CD4-positive, alpha-beta T cell treated with Interleukin-17A for 1 hour (primary cell): ENCODE data around the gene WFDC1.
"Not testable (repeated sequence)": the region's sequence is repeated elsewhere in the genome, so short reads cannot be mapped to it uniquely, and the experiment has no call there.

Source experiments
- DNase-seq: peaks from one replicate; pipeline ENCODE4 v3.0.0-alpha.2; 2020

The WFDC1 gene

DNA sequence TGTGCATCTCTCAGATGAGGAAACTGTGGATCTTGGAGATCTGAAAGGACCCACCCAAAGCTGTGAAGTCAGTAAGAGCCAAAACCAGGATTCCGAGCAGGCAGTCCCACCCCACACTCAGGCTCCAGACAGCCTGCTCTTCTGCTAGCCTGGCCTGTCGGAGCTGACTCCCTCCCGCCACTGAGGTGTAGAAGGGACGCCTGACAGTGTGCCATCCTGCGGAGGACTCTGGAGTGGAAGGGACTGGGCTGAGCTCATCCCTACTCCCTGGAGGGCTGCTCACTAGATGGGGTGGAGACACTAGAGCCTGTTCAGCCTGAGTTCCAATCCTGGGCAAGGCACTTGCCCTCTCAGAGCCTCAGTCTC, 36.0 kb downstream of the WFDC1 start:
- no peak for DNase-seq

DNA sequence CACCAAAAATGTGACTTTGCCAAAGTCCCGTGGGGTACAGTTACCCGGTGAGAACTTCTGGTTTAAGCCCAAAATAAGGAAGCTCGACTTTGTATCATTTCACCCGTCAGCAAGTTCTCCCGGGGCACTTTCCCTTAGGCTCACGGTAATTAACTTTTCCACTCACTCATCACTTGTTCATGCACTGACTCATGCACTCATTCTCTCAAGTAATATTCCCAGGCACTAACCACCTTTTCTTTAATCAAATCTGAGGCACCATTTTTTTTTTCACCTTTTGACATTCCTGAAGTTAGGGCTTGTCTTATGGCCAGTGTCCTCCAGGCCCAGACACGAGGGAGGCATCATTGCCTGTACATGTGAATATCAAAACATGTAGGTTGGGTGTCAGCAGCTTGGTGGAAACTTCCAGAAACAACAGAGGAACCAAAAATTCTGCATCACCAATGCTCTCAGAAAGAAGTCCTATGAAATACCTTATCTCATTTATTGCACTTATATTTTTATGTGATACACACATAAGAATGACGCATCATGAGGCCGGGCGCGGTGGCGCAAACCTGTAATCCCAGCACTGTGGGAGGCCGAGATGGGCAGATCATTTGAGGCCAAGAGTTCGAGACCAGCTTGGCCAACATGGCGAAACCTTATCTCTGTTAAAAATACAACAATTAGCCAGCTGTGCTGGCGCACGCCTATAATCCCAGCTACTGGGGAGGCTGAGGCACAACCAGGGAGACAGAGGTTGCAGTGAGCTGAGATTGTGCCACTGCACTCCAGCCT, 37.5 kb downstream of the WFDC1 start:
- DNase-seq, result no peak

DNA sequence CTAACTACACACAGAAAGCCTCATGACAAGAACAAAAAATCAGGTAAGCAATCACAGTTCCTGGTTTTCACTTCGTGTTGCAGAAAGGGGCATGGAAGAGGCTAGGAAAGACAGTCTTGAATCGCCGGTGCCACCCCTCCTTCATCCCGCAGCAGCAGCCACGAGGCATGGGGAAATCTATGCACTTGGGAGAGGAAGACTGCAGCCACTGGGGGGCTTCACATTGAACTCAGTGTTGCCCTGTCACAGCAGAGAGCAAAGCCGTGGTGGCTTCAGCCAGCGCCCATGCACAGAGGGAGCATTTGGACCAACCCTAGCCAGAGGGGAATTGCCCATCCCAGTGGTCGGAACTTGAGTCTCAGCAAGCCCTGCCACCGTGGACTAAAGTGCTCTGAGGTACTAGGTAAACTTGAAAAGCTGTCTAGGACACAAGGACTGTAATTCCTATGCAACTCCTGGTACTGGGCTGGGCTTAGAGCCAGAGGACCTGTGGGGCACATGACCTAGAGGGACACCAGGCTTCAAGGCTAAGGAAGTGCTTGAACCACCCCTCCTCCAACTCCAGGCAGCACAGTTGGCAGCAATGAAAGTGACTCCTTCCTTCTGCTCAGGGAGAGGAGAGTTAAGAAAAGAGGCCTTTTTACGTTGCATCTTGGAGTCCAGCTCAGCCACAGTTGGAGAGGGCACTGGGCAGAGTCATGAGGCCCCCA, 38.5 kb downstream of the WFDC1 start:
- DNase-seq, result no peak

DNA sequence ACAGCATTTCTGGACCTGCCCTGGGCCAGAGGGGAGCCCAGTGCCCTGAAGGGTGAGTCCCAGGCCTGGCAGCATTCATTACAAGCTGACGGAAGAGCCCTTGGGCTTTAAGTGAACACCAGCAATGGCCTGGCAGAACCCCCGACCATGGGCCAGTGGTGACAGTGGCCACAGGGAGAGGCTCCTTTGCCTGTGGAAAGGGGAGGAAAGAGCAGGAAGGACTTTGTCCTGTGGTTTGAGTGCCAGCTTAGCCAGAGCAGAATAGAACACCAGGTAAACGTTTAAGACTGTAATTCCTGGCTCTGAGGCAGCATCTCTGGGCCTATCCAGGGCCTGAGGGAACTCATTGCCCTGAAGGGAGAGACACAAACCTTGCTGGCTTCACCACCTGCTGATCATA, 39.4 kb downstream of the WFDC1 start:
- no peak for DNase-seq

DNA sequence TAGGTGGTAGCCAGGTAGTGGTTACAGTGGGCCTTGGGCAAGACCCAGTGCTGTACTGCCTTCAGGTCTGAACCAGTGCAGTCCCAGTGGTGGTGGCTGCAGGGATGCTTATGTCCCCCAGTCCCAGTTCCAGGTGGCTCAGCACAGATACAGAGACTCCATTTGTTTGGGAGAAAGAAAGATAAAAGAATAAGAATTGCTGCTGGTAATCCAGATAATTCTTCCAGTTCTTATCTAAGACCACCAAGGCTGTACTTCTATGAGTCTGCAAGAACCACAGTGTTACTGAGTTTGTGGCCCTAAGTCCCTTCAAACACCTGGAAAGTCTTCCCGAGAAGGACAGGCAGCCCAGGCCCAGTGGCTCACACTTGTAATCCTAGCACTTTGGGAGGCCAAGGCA, 39.8 kb downstream of the WFDC1 start:
- no peak for DNase-seq

DNA sequence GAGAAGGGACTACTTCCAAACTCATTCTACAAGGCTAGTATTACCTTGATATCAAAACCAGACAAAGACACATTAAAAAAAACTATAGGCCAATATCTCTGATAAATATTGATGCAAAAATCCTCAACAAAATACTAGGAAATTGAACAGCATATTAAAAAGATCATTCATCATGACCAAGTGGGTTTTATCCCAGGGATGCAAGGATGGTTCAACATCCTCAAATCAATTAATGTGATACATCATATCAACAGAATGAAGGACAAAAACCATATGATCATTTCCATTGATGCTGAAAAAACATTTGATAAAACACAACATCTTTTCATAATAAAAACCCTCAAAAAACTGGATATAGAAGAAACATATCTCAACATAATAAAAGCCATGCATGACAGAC, 42.6 kb downstream of the WFDC1 start:
- DNase-seq, result not testable (repeated sequence)

DNA sequence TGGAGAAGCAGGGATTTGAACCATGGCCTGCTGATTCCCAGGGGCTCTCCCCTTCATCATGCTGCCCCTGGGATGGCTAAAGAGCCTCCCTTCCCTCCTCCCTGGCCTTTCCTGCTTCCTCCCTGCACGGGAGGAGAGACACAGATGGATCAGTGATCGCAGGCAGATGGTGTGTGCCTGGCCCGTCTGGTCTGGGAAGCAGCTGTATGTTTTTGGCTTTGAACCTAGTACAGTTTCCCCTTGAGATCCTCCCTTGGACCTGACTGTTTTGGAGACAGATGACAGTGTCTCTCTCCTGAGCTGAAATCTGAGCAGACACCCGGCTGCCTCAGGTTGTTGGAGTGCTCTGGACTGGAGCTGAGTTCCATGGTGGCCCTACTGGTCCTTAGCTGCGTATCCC, 44.6 kb downstream of the WFDC1 start:
- no peak for DNase-seq

DNA sequence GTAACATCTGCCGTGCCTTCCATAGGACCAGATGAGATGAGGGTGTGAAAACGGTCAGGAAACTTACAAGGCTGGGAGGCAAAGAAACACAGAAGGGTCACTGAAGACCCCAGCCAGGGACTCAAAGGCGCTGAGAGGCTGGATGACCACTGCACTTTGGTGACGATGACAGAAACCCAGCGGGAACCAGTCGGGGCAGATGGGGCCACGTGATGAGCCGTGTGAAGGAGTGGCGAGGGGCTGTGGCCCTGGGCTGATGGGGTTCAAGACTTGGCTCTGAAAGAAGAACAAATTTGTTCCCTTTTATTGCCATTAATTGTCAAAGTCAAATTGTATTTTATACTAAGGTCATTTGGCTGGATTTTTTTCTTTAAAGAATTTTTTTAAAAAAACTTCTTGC, 45.1 kb downstream of the WFDC1 start:
- no peak for DNase-seq

DNA sequence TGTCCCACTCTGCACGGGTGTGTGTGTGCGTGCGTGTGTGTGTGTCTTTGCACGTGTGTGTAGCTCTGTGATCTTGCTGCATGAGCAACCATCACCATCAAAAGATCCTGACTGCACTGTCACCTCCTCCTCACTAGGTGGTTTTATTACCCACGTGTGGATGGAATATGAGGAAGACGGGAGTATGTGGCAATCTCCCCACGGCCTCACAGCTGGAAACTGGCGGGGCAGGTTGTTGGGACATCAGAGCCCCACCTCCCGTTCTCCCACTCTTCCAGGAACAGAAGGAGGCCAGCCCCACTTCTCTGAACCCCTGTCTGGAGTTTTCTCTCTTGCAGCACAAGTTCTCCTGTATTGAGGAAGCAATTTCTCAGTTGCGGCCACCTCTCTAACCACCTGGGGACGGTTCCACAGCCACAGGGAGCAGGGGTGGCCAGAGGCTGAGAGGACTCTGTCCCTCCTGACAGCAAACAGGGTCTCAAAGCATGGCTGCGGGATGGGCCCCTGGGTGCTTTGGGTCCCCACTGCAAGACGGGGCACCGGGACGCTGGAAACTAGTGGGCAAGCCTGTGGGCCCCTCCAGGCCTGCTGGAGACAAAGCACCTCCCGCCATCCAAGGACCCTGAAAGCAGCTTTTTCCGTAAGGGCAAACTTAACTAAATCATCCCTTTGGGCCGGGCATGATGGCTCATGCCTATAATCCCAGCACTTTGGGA, 45.8 kb downstream of the WFDC1 start:
- DNase-seq, result no peak

DNA sequence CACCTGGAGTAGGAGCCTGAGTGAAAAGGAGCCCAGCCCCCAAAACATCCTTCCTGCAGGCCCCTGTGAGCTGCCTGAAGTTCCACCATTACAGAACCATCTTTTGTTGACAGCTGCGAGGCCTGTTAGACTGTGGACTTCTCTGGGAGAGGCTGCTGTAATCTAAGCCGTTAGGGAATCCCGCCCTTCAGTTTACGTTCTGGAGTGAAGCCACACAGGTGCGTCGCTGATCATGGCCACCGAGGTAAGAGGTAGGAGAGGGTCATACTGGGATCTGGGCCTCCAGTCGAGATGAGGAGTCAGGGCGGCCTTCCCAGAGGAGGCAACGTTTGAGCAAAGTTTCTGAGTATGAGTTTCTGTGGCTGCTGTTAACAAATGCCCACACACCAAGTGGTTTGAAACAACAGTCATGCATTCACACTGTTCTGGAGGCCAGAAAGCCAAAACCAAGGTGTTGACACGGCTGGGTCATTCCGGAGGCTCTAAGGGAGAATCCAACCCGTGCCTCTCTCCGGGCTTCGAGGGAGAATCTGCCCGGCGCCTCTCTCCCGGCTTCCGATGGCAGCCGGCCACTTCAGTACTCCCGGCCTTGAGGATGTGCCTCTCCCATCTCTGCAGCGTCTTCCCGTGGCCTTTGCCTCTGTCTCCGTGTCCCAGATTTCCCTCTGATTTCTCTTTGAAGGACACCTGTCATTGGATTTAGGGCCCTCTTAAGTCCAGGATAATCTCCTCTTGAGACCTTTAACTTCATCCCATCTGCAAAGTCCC, 47.0 kb downstream of the WFDC1 start:
- DNase-seq, result no peak

DNA sequence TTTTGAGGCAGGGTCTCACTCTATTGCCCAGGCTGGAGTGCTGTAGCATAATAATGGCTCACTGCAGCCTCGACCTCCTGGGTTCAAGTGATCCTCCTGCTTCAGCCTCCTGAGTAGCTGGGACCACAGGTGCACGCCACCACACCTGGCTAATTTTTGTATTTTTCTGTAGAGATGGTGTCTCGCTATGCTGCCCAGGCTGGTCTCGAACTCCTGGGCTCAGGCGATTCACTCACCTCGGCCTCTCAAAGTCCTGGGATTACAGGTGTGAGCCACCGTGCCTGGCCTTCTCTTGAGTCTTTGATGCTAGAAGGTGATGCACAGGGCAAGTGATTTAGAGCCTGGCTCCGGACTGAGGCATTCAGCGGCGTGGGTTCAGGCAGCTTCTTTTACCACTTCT, 49.1 kb downstream of the WFDC1 start:
- DNase-seq, result not testable (repeated sequence)

DNA sequence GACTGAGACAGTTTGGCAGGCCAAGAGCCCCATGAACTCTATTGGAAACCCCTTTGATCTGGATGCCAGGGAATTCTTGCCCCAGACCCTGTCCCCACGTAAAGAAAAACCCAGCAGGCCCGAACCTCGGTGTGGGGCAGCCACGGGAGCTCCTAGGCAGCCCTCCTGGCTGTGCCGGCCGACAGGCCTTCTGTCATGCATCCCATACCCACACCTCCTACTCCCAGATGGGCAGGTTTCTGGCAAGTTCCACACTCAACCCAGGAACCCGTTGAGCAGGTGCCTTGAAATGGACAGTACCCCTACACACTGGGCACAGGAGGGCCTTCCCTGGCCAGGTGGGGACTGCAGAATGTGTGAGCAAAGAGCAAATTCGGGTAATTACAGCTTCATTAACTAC, 50.1 kb downstream of the WFDC1 start:
- no peak for DNase-seq

DNA sequence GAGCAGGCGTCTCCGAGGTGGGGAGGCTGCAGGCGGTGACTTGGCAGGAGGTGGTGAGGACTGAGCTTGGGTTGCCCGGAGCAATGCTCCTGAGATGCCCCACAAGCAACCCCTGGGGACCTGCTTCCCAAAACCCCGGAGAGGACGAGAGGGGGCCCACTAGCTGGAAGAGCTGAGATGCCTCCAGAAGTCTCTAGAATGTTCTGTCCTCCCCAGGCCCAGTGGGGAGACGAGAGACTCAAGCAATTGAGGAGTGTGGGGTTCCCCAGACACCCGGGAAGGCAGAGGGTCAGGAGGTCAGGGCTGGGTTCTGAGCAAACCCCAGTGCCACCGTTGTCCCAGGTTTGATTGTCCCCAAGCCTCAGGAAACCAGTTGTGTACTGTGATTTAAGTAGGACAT, 52.5 kb downstream of the WFDC1 start:
- no peak for DNase-seq

DNA sequence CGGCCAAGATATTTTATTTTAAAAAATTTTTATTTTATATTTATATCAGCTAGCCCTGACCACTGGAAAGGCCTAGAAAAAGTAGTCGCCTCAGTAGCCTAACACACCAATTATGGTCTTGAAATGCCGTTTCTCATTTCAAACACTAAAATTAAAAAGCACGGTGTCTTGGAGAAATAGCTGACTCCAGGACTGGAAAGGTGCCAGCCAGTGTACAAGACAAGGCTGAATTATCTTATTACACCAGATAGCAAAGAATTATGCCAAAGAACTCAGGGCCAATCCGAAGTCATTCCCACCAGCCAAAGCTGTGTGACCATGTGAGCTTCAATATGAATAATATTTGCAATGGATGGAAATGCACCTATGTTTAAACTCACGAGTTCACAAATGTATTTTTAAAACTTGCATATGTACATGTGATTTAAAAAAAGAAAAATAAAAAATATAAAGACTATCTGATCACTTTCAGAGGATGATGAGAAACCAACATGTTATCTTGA, 53.8 kb downstream of the WFDC1 start:
- DNase-seq, result no peak

DNA sequence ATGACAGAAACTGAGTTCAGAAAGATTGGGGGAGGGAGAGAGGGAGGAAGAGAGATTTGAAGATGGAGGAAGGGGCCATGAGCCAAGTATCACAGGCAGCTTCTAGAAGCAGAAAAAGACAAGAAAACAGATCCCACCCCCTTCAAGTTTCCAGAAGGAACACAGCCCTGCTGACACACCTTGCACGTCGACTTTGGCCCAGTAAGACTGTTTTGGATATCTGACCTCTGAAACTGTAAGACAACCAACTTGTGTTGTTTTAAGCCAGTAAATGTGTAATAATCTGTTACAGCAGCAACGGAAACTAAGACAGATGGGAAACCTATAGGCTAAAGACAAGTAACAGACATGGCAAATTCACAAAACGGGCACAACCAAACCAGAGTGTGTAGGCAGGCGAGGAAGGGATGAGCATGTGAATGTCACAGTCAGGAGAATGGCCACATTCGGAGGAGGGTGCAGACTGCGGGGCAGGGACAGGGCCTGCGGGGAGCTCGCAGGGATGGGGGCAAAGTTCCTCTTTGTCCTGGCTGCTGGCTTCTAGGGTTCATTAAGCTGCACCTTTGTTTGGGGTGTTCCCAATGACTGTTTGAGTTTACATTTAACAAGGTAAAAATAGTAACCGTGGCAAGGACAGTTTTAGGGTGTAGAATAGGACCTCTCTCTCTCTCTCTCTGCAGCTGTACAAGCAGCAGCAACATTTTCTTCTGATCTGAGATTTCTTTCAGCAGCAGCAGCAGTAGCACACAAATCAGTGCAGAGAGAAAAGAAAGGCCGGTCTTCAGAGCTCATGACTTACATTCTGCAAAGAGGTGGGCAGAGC, 55.4 kb downstream of the WFDC1 start:
- DNase-seq, result no peak

DNA sequence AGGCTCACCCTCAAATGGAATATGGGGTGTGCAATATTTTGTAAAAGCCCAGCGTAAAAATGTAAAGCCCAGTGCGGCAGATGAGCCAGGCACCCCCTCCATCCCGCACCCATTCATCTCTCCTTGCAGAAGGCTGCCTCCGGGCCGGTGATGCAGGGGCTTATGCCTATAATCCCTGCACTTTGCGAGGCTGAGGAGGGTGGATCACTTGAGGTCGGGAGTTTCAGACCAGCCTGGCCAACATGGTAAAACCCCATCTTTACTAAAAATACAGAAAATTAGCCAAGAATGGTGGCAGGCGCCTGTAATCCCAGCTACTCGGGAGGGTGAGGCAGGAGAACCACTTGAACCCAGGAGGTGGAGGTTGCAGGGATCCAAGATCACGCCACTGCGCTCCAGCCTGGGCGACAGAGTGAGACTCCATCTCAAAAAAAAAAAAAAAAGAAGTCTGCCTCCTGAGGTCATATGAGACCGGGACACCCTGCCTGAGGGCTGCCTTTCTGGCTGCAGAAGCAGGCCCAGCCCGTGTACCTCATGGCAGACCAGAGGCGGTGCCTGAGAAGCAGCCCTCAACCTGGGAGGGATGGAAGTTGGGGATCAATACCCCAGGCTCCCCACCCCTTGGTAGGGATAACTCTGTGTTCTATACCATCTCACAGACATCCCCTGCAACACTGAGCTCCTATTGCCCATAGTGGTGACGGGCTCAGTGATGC, 56.2 kb downstream of the WFDC1 start:
- DNase-seq, result no peak

DNA sequence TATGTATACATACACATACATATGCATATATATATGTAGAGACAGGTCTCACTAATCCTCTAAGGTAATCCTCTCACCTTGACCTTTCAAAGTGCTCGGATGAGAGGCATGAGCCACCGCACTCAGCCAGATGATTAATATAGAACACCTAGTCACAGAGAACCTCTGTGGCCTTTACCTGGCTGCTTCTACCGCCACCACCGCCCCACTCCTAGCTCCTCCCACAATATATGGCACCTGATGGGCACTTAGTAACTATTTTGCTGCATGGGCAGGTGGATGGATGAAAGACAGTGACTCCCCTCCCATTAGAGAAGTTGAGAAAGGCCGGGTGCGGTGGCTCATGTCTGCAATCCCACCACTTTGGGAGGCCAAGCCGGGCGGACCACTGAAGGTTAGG, 57.0 kb downstream of the WFDC1 start:
- DNase-seq, result no peak

DNA sequence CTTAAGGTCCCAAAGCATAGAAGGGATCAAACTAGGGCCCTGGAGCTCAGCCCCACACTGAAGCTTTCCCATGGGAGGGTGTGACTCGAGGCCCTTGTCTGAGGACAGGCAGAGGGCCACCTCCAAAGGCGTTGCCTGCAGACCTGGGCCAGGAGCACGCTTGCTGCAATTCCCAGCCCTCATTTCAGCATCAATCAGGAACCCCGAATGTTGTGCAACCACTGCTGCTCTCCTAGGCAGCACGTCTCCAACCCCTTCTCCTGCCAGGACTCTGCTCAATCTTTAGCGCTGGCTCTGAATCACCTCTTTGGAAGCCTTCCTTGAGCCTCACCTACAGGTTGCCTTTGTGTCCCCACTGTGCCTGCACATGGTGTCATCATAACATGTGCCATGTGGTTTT, 59.6 kb downstream of the WFDC1 start:
- DNase-seq, result no peak

DNA sequence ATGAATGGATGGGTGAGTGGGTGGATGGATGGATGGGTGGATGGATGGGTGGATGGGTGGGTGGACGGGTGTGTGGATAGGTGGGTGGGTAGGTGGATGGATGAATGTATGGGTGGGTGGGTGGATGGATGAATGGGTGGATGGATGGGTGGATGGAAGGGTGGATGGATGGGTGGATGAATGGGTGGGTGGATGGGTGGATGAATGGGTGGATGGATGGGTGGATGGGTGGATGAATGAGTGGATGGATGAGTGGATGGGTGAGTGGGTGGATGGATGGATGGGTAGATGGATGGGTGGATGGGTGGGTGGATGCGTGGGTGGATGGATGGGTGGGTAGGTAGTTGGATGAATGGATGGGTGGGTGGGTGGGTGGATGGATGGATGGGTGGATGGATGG, 60.5 kb downstream of the WFDC1 start:
- DNase-seq, result no peak

DNA sequence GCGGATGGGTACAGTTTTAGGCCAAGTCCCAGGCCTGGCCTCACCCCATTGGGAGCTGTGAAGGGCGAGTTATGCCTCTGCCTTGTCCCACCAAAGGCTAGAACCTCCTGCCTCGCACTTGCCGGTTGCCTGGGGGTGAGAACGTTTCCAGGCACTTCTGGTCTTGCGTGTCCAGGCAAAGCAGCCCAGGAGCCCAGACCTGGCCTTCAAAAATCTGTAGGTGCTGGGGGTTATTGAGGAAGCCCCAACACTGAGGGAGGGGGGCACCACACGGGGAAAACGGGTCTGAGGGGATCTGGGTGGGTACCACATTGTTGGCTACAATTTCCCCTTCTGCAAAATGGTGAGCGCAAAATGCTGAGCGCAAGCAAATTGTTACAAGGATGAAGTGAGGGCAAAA, 61.5 kb downstream of the WFDC1 start:
- DNase-seq, result no peak

DNA sequence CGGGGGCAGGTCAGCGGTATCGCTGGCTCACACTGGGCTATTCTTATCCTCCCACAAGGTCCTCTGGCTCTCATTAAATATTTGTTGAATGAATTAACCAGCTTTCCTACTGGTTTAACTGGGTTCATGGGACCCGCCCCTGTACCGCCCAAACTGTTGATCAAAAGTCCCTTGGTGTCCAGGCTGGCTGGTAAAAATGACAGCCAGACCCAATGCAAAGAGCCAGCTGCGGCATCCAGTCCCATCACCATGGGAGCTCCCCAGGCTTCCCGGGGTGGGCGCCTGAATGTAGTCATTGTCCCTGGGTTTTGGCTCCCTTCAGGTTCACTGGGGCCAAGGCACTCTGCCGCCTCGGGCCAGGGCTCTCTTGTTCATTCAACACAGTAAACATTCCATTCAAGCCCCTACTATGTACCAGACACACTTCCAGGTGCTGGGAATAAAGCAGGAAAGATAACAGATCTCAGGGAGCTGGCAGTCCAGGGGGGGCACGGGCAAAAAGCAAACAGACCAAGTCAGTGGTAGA, 62.0 kb downstream of the WFDC1 start:
- no peak for DNase-seq
